ENCODE measurements around the gene TCAP.
A peak's percentile ranks its signal among the peaks of the same experiment; 100 is the strongest.

GRCh38 chr17:39634384-39634871 is 30.7 kb upstream of the TCAP start:
- peak; percentile 50 to 72 for TF ChIP-seq CTCF (conservative IDR thresholded peaks at IDR 0.05 in 1 of 2, IDR thresholded peaks at IDR 0.05 in 1 of 2; ENCODE audit: extremely low read depth in 1 of 2, insufficient read depth in 1 of 2, low read depth in 1 of 2, low read length in 2 of 2)
- TF ChIP-seq EZH2 (IDR thresholded peaks at IDR 0.05; ENCODE audit: borderline replicate concordance, low read length): no peak

All from mammary epithelial cell (primary cell).